Lower leg skin (tissue), 3 donors: ENCODE results near the gene MRPL11.

Experiments
- CTCF ChIP-seq, 3 donors: fragments of 450-650 bp; IDR thresholded peaks; one replicate each; pipeline ENCODE4 v1.5.1; 2016; ENCODE audit warnings: antibody characterized with exemption in 3 of 3, mild to moderate bottlenecking in 3 of 3, moderate library complexity in 2 of 3
- POLR2A ChIP-seq, 2 donors: fragments of 450-650 bp; IDR thresholded peaks; one replicate each; pipeline ENCODE4 v1.6.1; 2016 to 2017; ENCODE audit warnings: antibody characterized with exemption in 2 of 2, mild to moderate bottlenecking in 1 of 2, moderate library complexity in 1 of 2

GRCh38 chr11:66467756-66468155 lies 29.1 kb upstream of the MRPL11 start:
- no peak for TF ChIP-seq CTCF (IDR thresholded peaks at IDR 0.05)
- TF ChIP-seq POLR2A (IDR thresholded peaks at IDR 0.05) = no peak
